ENCODE results near the gene CFAP65.

The CFAP65 gene

DNA sequence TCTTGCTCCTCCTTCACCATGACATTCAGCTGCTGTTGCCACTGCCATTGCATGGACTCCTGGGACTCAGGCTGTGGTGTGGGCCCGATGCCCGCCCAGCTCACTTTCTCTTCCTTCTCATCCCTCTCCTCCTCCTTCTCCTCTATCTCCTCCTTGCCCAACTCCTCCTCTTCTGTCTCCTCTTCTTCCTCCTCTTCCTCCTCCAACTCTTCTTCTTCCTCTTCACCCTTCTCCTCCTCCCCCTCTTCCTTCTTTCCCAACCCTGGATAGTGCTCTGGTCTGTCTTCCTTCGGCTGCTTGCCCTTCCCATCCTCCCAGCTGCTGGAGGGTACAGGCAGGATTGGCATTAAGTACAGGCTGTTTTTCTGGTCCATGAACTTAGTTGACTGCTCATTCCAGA lies 37.3 kb downstream of the CFAP65 start:
- DNase-seq = no peak

DNA sequence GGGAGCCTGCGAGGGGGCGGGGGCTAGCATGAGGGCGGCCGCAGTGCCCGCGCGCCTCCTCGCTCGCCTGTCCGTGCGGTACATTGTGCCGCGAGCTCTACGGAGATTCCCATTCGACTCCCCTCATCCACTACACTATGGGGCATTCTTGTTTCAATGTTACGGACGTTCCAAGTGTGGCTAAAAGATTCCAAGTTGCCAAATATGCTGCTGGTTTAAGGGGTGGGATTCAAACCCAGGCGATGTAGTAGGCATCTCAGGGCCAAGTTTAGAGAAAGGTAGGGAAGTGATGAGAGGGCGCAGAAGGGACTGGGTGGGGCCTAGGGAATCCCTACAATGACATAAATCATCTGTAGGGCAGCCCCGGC lies 38.1 kb downstream of the CFAP65 start:
- no peak for DNase-seq

DNA sequence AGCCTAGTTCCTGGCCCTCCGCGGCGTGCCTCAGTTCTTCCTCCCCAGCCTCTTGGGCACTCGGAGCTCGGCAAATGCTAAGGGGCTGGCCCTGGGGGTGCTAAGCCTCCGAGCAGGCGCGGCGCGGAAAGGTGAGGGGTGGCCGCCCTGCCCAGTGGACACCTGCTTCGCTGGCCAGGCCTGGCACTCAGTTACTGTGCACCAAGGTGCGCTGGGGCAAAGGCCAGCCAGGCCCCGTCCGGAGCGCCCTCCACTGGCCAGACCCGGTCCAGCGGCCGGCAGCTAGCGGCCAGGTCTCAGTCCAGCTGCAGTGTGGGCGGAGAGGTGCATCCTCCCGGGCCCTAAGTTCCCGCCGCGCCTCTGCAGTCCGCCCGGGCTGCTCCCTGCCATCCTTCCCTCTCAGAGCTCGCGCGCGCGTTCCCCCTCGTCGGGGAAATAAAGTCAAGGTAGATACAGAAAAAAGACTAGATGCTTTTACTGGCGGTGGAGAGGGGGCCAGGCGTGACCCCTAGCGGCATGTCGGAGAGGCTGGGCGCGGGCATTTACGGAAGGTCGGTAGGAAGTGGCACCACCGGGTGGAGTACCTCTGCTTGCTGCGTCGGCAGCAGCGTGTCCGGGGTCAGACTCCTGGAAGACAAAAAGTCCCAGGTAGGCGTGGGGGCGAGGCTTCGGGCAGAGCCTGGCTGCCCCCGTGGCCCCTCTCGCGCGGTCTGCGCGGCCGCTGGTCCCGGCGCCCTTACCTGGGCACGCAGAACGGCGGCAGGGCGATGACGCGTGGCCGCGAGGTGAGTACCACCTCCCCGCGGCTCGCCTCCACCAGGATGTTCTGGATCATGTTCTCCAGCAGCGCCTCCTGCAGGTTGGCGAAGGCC lies 38.7 kb downstream of the CFAP65 start:
- DNase-seq = no peak

GRCh38 chr2:219001577-219002394 lies 39.5 kb downstream of the CFAP65 start:
- DNase-seq = no peak

DNA sequence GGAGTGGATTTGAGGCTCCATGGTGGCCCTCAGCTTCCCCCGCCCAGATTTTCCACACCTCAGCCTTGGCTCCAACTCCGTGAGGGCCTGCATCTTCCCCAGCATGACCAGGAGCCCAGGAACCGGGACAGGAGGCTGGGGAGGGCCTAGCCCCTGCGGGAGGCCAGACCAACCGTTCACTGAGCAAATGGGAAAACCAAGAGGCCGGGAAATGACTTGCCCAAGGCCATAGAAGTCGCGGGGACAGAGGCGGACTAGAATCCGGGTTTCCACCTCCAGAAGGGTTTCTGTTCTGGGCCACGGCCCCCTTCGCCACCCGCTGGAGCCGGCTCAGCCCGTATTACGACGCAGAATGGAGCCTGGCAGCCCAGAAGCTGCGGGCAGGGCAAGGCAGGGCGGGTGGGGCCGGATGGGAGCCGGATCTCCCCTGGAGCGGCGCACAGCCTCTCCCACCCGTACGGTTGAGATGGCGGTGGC lies 40.2 kb downstream of the CFAP65 start:
- no peak for DNase-seq

DNA sequence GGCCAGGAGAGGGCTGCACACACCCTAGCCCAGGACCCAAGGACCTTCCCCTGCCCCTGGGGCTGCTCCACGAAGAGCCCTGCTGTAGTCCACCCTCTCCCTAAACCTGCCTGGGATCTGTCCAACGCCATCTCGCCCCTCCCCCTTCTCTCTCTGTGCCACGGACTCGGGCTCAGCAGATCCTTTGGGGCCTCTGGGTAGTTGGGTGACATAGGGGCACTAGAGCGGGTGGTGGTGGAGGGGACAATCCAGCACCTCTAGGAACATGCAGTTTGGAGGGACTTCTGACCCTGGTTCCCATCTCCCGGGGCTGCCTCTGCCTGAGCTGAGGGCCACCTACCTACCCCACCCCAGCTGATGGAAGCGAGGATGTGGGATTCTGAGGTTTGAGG lies 40.8 kb downstream of the CFAP65 start:
- no peak for DNase-seq

DNA sequence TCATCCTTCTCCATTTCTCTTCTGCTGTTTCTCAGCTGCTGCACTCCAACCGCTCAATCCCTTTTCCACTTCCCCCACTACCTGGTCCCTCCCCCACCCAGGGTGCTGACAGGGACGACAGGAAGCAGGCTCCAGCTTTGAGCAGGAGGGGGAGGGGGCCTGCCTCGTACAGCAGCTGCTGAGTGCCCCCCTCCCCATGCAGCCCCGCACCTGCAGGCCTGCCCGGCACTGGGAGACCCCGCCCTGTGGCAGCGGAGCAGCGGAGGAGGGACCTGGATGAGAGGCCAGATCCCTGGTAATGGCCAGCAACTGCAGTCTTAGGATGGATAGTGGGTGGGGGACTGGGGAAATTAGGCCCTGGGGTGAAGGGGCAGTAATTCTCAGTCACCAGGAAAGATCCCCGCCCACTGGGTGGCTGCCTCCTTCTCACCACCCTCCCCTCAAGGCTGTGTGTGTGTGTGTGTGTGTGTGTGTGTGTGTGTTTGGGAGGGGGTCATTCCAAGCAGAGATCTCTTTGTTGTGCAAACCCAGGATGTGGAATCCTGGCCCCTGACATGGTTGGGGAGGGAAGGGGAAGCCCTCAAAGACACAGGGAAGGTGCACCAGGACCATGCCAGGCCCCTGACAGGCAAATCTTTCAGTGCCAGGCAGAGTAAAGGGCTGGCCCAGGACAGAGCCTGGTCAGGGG lies 41.3 kb downstream of the CFAP65 start:
- no peak for DNase-seq

DNA sequence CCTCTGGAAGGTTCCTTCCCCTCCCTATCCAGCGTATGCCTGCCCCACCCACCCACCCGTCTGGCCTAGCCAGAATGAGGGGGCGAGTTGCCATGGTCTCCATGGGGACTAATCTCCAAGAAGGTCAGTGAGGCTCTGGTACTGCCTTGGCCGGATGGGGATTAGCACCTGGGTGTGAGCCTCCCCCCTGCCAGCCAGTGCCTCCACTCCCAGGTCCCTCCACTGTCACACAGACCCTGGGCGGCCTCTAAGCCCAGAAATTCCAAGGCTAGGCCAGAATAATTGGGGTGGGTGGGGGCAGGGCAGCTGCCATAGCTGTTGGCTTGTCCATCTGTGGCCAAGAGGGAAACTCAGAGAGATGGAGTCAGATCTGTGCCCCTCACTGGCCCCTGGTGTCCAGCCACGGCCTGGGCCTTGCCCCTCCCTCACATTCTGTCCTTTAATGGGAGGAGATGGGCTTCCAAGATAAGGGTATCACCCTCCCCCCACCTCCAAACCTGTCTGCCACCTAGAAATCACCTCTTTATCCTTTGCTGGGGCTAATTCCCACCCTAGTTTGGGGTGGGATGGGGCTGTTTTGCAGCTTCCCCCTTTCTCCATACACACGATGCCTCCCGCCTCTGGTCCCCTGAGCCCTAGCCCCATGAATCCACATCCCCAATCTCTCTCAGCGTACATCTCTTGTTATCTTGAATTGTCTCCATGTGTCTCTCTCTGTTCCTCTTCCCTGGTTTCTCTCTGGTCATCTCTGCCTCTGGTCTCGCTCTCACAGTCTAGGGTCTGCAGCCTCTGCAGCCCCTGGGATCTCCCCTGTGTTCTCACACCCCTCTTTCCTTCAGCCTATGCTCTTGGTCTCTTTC lies 42.1 kb downstream of the CFAP65 start:
- DNase-seq = no peak

DNA sequence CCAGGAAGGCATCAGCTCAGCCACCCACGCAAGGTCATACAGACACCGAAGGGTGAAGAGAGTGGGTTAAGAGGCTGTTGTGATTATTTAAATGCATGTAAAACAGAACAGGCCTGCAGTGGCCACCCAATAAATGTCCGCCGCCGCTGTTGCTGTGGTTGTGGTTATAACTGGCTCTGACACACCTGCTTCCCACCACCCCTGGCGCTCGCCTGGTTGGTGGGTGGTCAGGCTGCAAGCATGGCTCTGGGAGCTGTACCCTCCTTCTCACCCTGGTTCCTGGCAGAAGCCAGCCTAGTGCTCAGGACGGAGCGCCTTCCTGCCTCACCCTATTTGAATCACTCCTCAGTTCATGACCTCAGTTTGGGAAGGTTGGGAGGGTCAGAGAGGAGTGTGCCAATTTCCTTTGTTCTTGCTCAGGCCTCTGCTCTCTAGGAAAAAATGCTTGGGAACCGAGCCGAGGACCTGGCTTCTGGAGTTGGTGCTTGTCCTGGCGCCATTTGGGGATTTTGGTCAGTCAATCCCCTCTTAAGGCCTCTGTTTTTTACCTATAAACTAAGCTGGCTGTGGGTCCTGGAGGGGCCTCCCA lies 42.8 kb downstream of the CFAP65 start:
- DNase-seq = no peak

DNA sequence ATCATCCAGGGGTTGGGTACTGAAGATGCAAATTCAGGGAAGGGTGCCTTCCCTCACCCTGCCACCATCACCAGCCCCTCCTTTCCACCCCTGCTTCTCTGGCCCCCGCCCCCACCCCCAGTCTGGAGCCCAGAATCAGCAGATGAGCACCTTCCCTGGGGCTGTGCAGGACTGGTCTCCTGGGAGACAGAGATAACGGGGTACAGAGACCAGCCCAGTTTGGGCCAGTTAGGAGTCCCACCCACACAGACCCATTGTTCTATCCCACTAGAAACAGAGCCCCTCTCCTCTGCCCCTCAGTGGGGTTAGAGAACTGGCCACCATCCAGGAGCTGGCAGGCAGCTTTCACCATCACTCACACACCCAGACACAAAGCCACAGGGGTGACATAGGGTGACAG lies 43.6 kb downstream of the CFAP65 start:
- DNase-seq = no peak

DNA sequence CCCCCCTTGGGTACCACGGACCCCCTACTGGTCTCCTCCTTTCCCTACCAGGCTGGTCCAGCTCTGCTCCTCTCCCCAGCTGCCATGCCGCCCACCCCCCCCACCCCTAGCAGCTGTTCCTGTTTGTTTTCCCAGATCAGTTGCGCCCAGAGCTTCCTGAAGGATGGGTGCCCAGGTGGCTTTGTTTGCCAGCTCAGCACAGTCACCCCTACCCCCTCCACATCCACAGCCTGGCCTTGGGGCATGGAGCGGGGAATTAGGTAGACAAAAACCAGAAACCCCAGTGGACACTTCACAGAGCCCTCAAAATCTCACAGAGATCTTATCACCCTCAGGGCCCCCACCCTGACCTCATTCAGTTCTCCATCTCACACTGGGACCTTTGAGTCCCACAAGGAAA lies 44.4 kb downstream of the CFAP65 start:
- no peak for DNase-seq

DNA sequence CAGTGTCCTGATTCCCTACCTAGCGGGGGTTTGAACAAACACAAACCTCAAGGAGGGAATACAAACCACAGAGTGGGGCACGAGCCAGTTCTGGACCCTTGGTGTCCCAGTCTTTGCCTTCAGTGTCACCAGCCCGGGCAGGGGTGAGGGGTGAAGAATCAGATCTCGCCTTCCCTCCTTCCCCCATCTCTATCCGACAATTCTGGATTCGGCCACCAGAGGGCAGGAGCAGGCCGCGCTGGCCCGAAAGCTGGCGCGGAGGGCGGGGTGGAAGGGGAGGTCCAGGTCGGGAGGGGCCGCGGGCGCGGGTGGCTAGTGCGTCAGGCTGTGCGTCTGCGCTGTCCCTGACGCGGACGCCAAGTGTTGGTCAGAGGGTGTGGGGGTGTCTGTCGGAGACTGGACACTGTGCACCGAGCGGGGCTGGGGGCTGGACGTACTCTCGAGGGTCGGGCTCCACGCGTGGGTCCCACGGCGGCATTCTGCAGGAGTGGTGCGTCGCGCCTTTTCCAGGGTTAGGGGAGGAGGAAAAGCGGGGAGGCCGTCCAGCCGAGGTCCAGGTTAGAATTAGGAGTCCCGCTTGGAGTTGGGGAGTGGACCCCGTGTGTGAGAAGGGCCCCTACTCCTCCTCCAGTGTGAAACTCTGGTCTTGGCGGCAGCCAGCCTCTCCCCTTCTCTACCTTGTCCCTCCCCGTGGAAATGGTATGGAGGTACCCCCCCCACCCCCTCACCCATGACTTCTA lies 45.2 kb downstream of the CFAP65 start:
- peak; percentile 86 for DNase-seq

DNA sequence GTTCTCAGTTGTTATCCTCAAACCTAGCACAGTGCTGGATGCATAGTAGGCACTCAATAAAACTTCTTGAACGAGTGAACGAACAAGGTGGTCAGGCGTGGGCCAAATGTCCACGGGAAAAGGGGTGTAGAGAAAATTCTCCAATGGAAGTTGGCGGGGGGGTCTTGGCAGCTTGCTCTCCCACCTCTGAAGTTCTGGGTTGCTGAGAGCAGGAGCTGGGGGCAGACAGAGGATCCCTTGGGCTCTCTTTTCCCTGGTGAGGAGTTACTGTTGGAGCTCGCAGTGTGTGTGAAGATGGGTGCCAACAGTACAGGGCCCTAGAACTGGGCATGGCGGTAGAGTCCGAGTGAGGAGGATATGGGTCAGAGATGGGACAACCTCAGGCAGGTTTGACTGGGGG lies 45.8 kb downstream of the CFAP65 start:
- no peak for DNase-seq

DNA sequence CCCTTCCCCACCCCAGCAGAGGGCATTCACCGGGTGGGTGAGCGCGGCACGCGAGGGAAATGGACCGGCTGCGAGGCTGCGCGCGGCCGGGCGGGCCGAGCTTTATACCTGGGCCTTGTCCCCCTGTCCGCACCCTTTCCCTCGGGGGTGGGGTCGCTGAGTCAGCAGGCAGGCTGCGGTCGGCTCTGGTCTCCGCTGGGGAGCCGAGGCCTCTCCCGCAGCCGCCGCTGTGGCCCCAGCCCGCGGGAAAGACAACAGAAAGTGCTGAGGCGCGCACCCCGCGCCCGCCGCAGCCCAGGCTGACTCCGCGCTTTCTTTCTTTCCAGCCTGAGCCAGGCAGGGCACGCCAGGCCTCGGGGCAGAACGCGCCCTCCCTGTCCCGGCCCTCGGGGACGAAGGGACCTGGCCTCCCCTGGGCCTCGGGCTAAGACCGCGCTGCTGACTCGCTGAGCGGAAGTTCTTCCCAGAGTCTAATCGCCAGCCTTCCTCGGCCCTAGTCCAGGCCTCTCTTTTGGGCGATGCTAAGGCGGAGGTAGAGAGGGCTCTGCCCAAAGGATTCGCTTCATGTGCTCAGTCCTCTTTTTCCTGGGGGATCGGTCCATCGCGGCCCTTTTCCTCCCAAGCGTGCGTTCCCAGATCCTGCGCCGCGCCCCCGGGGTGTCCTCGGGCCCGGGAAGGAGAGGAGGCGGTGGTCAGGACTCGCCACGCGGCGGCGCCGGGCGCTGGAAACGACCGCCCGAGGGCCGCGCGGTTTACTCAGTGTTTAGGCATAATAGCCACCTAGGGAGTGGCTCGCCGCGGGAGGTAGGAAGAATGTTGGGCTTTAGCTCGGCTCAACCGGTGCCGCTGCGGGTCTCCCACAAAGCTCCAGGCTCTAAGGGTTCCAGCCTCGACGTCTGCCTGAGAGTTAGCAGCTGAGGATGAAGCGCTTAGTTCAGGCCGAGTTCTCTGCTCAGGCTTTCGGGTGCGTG lies 47.7 kb downstream of the CFAP65 start, which contains the start of gene CRYBA2:
Gene CRYBA2 (minus strand): TSS at position 78 of the 971 bp plus-strand sequence. CDS start 246 bp downstream, outside the sequence.
- DNase-seq = no peak

DNA sequence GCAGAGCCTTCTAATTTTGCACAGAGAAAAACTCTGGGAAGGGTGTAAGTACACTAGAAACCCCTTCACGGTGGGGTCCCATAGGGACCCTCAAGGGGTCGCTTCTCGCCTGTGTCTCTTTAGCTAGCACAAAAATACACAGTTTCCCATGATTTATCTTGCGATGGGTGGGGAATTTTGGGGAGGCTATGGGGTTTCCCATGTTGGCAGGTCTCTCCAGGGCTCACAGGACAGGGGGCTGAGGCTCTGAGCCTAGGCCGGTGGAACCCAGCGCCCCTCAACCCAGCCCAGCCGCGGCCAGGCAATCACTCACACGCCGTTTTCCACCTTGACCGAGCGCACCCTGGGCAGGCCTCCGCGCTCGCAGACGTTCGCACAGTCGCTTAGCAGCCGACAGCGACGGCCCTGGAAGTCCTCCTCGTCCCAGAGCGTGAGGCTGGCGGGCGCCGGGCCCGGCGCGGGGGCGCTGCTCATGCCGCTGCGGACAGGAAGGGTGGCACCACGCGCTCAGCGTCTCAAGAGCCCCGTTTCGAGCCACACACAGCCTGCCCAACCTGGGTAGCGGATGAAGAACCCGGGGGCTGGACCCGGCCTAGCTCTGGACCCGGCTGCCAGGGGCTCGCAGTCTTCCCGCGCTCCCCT lies 48.5 kb downstream of the CFAP65 start:
- DNase-seq = no peak

DNA sequence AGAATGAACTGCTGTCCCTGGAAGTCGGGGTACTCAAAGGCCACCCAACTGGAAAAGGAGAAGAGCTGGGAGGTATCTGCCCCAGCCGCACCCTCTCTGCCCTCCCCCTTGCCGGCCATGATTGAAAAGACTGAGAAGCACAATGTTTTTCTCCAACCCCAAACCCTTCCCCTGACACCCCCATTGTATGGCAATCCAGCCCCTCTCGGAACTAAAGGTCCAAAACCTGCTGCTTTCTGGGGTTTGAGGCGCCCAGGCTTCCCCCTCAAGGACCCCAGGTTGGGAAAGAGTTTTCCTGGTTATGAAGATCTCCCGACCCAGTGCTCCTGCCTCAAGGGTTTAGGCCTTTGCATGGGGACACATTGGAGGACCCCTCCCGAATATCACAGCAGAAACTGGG lies 49.1 kb downstream of the CFAP65 start:
- no peak for DNase-seq

DNA sequence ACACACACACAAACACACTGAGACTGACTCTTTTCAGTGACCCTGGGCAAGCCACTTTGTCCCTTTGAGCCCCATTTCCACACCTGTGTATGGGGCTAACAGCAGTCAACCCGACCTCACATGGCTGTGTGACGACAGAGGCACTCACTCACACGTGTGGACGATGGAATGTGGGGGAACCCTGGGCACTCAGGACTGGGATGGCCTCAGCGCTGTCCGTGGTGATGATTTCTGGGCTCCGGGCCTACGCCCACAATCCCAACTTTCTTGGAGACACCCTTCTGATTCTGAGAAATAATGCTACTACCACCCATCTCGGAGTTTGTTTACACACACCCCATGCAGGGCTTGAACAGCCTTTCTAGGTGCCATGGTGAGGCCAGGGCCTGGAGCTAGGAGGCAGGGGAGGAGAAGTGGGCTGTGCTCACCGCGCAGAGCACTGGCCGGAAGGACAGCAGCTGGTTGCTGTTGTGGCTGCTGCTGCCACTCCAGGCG lies 49.6 kb downstream of the CFAP65 start:
- DNase-seq = no peak

- DNase-seq = no peak
Observed at GRCh38 chr2:218990612-218991011, 50.7 kb downstream of the CFAP65 start.

DNA sequence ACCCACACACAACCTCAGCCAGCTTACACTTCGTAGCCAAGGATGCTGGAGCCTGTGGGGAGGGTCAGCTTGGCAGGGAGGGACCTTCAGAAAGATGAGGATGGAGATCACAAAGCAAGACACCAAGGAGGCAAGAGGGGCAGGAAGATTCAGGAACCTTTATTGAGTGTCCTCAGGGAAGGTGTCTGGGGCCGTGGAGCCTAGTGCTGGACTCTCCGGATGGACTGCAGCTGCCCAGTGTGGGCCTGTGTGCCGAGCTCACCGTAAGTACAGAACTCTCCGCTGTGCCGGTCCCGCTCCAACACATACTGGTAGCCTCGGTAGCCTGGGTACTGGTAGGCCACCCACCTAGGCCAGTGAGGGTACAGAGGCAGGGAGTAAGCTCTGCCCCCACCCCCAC lies 51.3 kb downstream of the CFAP65 start:
- DNase-seq = no peak
